Measurements from ENCODE around the gene SIGLEC1.

The SIGLEC1 gene

GRCh38 chr20:3677733-3678132, 34.7 kb downstream of the SIGLEC1 start:
- in situ Hi-C loops (cut with HindIII; ENCODE audit: low pct_unique_long_range_greater_than_20kb, low sequenced_read_pairs), result no loop called here
- no peak for TF ChIP-seq JUND (IDR thresholded peaks at IDR 0.05; ENCODE audit: low read depth)
- no peak for DNase-seq (ENCODE audit: low read depth in 1 of 2, low spot score in 1 of 2)

DNA sequence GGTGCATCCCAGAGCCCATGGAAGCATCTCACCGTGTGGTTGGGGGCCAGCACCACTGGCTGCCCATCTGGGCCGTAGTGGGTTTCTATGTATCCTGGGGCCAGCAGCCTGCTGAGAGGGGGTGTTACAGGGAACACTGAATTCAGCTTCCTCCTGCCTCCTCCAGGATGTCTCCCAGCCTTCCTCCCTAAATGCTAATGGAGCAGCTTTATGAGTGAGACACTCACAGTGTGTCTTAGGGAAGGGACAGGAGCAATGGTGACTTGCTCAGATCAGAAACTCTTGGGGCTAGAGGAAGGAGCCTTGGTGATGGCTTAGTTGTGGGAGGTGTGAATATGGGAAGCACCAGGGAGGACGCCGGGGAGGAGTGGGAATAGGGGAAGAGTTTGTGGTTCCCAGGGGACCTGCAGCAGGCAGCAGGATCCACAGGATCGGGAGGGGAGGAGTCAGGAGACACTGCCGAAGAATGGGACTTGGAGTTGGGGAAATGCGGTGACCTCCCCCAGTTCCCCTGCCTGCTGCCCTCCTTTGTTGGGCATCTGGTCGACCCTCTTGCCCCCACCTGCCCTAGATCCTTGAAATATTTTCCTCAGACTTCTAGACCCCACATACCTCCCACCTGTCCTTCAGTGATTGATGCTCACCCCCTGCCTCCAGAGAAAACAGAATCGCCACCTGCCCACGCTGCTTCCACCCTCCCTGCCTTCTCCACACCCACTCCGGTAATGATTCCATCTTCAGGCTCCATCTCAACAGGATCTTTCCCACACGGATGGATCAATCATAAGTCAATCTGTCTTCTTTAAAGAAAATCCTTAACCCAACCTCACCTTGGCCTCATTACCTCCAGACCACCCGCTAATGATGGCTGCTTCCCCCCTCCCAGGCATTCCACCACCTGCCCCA, 37.2 kb downstream of the SIGLEC1 start:
- no peak for TF ChIP-seq JUND (IDR thresholded peaks at IDR 0.05; ENCODE audit: low read depth)
- in situ Hi-C loops (cut with HindIII; ENCODE audit: low pct_unique_long_range_greater_than_20kb, low sequenced_read_pairs), result no loop called here
- DNase-seq (ENCODE audit: low read depth in 1 of 2, low spot score in 1 of 2), result no peak

- DNase-seq (ENCODE audit: low read depth in 1 of 2, low spot score in 1 of 2), result no peak
- in situ Hi-C loops (cut with HindIII; ENCODE audit: low pct_unique_long_range_greater_than_20kb, low sequenced_read_pairs), result no loop called here
- TF ChIP-seq JUND (IDR thresholded peaks at IDR 0.05; ENCODE audit: low read depth), result no peak
Measured at GRCh38 chr20:3674447-3674846, 38.0 kb downstream of the SIGLEC1 start.

DNA sequence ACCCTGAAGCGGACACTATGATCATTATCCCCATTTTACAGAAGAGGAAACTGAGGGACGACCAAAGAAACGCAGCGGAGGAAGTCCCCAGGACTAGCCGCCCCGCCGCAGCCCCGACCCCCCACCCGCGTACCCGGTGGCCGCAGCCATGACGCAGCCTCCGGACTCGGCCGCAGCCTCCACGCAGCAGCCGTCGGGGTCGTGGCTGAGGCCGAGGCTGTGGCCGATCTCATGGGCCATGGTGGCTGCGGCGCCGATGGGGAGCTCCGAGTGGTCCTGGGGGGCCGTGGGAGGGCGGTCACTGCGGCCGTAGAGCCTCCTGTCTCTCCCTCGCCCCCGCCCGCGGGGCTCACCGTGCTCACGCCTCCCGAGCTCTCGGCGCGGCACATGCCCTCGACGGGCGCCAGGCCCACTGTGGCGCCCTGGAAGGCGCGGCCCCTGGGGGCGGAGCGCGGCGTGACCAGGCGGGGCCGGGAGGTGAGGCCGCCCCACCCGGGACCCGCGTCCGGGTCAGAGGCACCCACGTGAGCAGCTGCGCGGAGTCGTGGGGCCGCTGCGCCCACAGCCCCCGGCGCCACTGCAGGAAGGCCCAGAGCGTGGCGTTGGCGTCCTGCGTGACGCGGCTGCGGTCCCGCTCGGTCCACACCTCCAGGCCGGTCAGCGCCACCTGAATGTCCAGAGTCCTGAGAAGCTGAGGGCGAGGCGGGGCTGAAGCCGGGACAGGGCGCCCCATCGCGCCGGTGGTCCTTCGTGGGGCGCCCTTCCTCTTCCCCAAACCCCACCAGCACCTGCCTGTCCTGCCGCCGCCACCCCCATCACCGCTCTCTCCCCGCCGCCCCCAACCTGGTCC, 39.0 kb downstream of the SIGLEC1 start:
- TF ChIP-seq JUND (IDR thresholded peaks at IDR 0.05; ENCODE audit: low read depth), result no peak
- in situ Hi-C loops (cut with HindIII; ENCODE audit: low pct_unique_long_range_greater_than_20kb, low sequenced_read_pairs), result no loop called here
- DNase-seq (ENCODE audit: low read depth in 1 of 2, low spot score in 1 of 2), result no peak

- in situ Hi-C loops (cut with HindIII; ENCODE audit: low pct_unique_long_range_greater_than_20kb, low sequenced_read_pairs), result no loop called here
- no peak for TF ChIP-seq JUND (IDR thresholded peaks at IDR 0.05; ENCODE audit: low read depth)
Measured at GRCh38 chr20:3672547-3673171, 39.7 kb downstream of the SIGLEC1 start.

GRCh38 chr20:3671986-3672546, 40.3 kb downstream of the SIGLEC1 start:
- no peak for TF ChIP-seq JUND (IDR thresholded peaks at IDR 0.05; ENCODE audit: low read depth)
- DNase-seq (ENCODE audit: low read depth in 1 of 2, low spot score in 1 of 2), result no peak
- in situ Hi-C loops (cut with HindIII; ENCODE audit: low pct_unique_long_range_greater_than_20kb, low sequenced_read_pairs), result no loop called here

More at GRCh38 chr20:3672547-3673171, 39.7 kb downstream of the SIGLEC1 start:
- peak in 1 of 2 experiments; percentile 31 for DNase-seq (ENCODE audit: low read depth in 1 of 2, low spot score in 1 of 2)

- in situ Hi-C loops (cut with HindIII; ENCODE audit: low pct_unique_long_range_greater_than_20kb, low sequenced_read_pairs), result no loop called here
- no peak for TF ChIP-seq JUND (IDR thresholded peaks at IDR 0.05; ENCODE audit: low read depth)
- DNase-seq (ENCODE audit: low read depth in 1 of 2, low spot score in 1 of 2), result no peak
Measured at GRCh38 chr20:3670945-3671344, 41.5 kb downstream of the SIGLEC1 start.

DNA sequence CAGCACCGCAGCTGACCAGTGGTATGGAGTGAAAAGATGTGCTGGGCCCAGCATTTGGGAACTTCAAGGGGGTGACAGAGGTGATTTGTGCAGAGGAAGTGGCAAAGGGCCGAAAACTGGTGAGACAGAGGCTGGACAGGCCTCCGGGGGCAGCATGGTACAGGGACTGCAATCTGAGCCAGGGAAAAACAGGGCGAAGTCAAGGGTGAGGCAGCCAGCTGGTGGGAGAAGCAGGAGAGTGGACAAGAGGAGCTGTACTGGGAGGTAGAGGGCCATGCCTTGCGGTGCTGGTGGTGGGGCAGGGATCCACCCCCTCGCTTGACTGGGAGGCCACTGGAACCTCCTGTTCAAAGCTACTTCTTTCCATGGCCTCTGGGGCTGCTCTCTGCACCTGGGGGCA, 41.9 kb downstream of the SIGLEC1 start:
- TF ChIP-seq JUND (IDR thresholded peaks at IDR 0.05; ENCODE audit: low read depth), result no peak
- peak in 1 of 2 experiments; percentile 33 for DNase-seq (ENCODE audit: low read depth in 1 of 2, low spot score in 1 of 2)
- in situ Hi-C loops (cut with HindIII; ENCODE audit: low pct_unique_long_range_greater_than_20kb, low sequenced_read_pairs), result no loop called here

GRCh38 chr20:3669710-3670367, 42.6 kb downstream of the SIGLEC1 start:
- TF ChIP-seq JUND (IDR thresholded peaks at IDR 0.05; ENCODE audit: low read depth), result no peak
- no peak for DNase-seq (ENCODE audit: low read depth in 1 of 2, low spot score in 1 of 2)
- in situ Hi-C loops (cut with HindIII; ENCODE audit: low pct_unique_long_range_greater_than_20kb, low sequenced_read_pairs), result no loop called here

GRCh38 chr20:3667434-3668037, 44.9 kb downstream of the SIGLEC1 start:
- in situ Hi-C loops (cut with HindIII; ENCODE audit: low pct_unique_long_range_greater_than_20kb, low sequenced_read_pairs), result no loop called here
- no peak for TF ChIP-seq JUND (IDR thresholded peaks at IDR 0.05; ENCODE audit: low read depth)
- DNase-seq (ENCODE audit: low read depth in 1 of 2, low spot score in 1 of 2), result no peak

GRCh38 chr20:3663858-3664257, 48.5 kb downstream of the SIGLEC1 start:
- DNase-seq (ENCODE audit: low read depth in 1 of 2, low spot score in 1 of 2), result no peak

More at GRCh38 chr20:3663858-3664257, 48.5 kb downstream of the SIGLEC1 start:
- in situ Hi-C loops (cut with HindIII; ENCODE audit: low pct_unique_long_range_greater_than_20kb, low sequenced_read_pairs), result no loop called here
- TF ChIP-seq JUND (IDR thresholded peaks at IDR 0.05; ENCODE audit: low read depth), result no peak

All from T47D (cell line).